Left ventricle myocardium inferior (tissue), 1 donor: ENCODE results near the gene KLHL36. TPM values are rescaled to one million over a fixed set of nuclear protein-coding genes. Genes with fewer than 3 reads are reported as not detected.

Source experiments
- DNase-seq: peaks from one replicate; pipeline ENCODE4 v3.0.0-alpha.2; 2020
- H3K27ac ChIP-seq: fragments of 200-600 bp; replicated peaks from 2 replicates; pipeline ENCODE4 v1.8.0; 2021
- H3K27me3 ChIP-seq: fragments of 200-600 bp; 2 replicates; pipeline ENCODE4 v1.8.0; 2021; ENCODE audit warnings: low read depth
- H3K36me3 ChIP-seq: fragments of 200-600 bp; 2 replicates; pipeline ENCODE4 v1.8.0; 2021
- H3K4me1 ChIP-seq: fragments of 200-600 bp; 2 replicates; pipeline ENCODE4 v1.8.0; 2021
- H3K4me3 ChIP-seq: fragments of 200-600 bp; 2 replicates; pipeline ENCODE4 v1.8.0; 2021; ENCODE audit warnings: mild to moderate bottlenecking, moderate library complexity
- H3K9me3 ChIP-seq: fragments of 200-600 bp; replicated peaks from 2 replicates; pipeline ENCODE4 v1.8.0; 2021
- CTCF ChIP-seq: fragments of 200-600 bp; IDR thresholded peaks from 2 replicates; pipeline ENCODE4 v1.8.0; 2021; ENCODE audit warnings: antibody characterized with exemption, mild to moderate bottlenecking, borderline replicate concordance
- intact Hi-C: fragments of 100-400 bp; cut with micrococcal nuclease; formaldehyde crosslinking; loops from one replicate; pipeline ENCODE4 v1.11.0; 2022
- total RNA-seq: library from RNA; stranded (reverse); fragmentation: NEBNext Ultra II Directional; extraction: Animal tissue kit (Norgen Biotek cat#: 25700); gene quantifications from one replicate; pipeline ENCODE4 v1.2.1, GENCODE V29; 2021
- donor health status: DM: no; HTN: yes; CAD: no; lungs with severe emphysema.

KLHL36 gene
- total RNA-seq, 1 donor from 2014 or later: 84.4 TPM

- TF ChIP-seq CTCF: no peak
- DNase-seq: no peak
- Histone ChIP-seq H3K27ac (no peak overlapping the region), H3K36me3 (peaks cover 99% of the 10 kb centered on the region), H3K4me3 (no peak overlapping the region), H3K9me3 (no peaks in the 10 kb centered on the region), H3K4me1 (peaks cover 10% of the 10 kb centered on the region), H3K27me3 (no peaks in the 10 kb centered on the region)
- intact Hi-C loops: no loop called here
Observed at GRCh38 chr16:84661418-84662060, 13.2 kb downstream of the KLHL36 start.

GRCh38 chr16:84662471-84662870, 14.2 kb downstream of the KLHL36 start:
- Histone ChIP-seq H3K27ac (no peak overlapping the region), H3K27me3 (no peaks in the 10 kb centered on the region), H3K4me3 (no peak overlapping the region), H3K9me3 (no peaks in the 10 kb centered on the region), H3K36me3 (peaks cover 91% of the 10 kb centered on the region), H3K4me1 (peaks cover 14% of the 10 kb centered on the region)
- TF ChIP-seq CTCF: no peak
- intact Hi-C loops: no loop called here
- no peak for DNase-seq

GRCh38 chr16:84663433-84664101, 15.3 kb downstream of the KLHL36 start:
- H3K4me3 ChIP-seq: no peak overlapping the region
- intact Hi-C loops: no loop called here
- no peak for DNase-seq
- no peaks in the 10 kb centered on the region for H3K9me3 ChIP-seq
- peaks cover 89% of the 10 kb centered on the region for H3K36me3 ChIP-seq
- TF ChIP-seq CTCF: no peak
- H3K4me1 ChIP-seq: peaks cover 16% of the 10 kb centered on the region
- H3K27ac ChIP-seq: no peak overlapping the region
- H3K27me3 ChIP-seq: no peaks in the 10 kb centered on the region

- no peak for TF ChIP-seq CTCF
- intact Hi-C loops: no loop called here
- no peak for DNase-seq
- H3K4me1 ChIP-seq: peaks cover 9% of the 10 kb centered on the region
- H3K36me3 ChIP-seq: peaks cover 74% of the 10 kb centered on the region
- H3K4me3 ChIP-seq: no peak overlapping the region
- no peaks in the 10 kb centered on the region for H3K9me3 ChIP-seq
- no peaks in the 10 kb centered on the region for H3K27me3 ChIP-seq
- H3K27ac ChIP-seq: no peak overlapping the region
Observed at GRCh38 chr16:84665359-84665758, 17.0 kb downstream of the KLHL36 start.

GRCh38 chr16:84665843-84666242, 17.5 kb downstream of the KLHL36 start:
- peaks cover 69% of the 10 kb centered on the region for H3K36me3 ChIP-seq
- DNase-seq: no peak
- H3K4me1 ChIP-seq: peaks cover 9% of the 10 kb centered on the region
- H3K27ac ChIP-seq: no peak overlapping the region
- H3K9me3 ChIP-seq: no peaks in the 10 kb centered on the region
- no peaks in the 10 kb centered on the region for H3K27me3 ChIP-seq
- no peak for TF ChIP-seq CTCF
- intact Hi-C loops: no loop called here
- no peak overlapping the region for H3K4me3 ChIP-seq
